Activated CD4-positive, alpha-beta T cell treated with anti-CD3 and anti-CD28 coated beads, Interleukin-2, amount 10 ng/mL, durations not matched to agents 24 days and 14 days (primary cell): Measurements from ENCODE around the gene ASAP3. TPM values are rescaled to one million over a fixed set of nuclear protein-coding genes. Genes with fewer than 3 reads are reported as not detected.

Experiments
- DNase-seq: peaks from one replicate; pipeline ENCODE4 v3.0.0; 2022
- H3K27ac Mint-ChIP-seq: one replicate; pipeline ENCODE4 v1.8.0; 2022; ENCODE audit warnings: mild to moderate bottlenecking, mixed read lengths
- H3K27me3 Mint-ChIP-seq: one replicate; pipeline ENCODE4 v1.8.0; 2022; ENCODE audit warnings: mixed read lengths
- H3K36me3 Mint-ChIP-seq: one replicate; pipeline ENCODE4 v1.8.0; 2022; ENCODE audit warnings: low read depth, mild to moderate bottlenecking, mixed read lengths
- H3K4me1 Mint-ChIP-seq: one replicate; pipeline ENCODE4 v1.8.0; 2021; ENCODE audit warnings: mixed read lengths
- H3K4me3 Mint-ChIP-seq: one replicate; pipeline ENCODE4 v1.8.0; 2022; ENCODE audit warnings: mild to moderate bottlenecking, moderate library complexity, mixed read lengths
- H3K9me3 Mint-ChIP-seq: one replicate; pipeline ENCODE4 v1.8.0; 2021; ENCODE audit warnings: mixed read lengths
- intact Hi-C: fragments of 100-400 bp; cut with micrococcal nuclease; formaldehyde crosslinking; loops from one replicate; pipeline ENCODE4 v1.15.1; 2023
- total RNA-seq: library from RNA; stranded (reverse); gene quantifications from 2 replicates; pipeline ENCODE4 v1.2.3, GENCODE V29; 2022

The ASAP3 gene
- 0.40 and 0.63 TPM in 2 replicates for total RNA-seq

- Mint-ChIP-seq H3K4me3 (peak within 1 kb of the TSS; percentile 89), H3K4me1 (peaks cover 17% of the 10 kb centered on the region), H3K9me3 (no peaks in the 10 kb centered on the region), H3K27ac (peak within 1 kb of the TSS; percentile 46), H3K36me3 (no peaks in the 10 kb centered on the region), H3K27me3 (peaks cover 64% of the 10 kb centered on the region)
- intact Hi-C loops: loop anchor here (1.0 to 5.0 kb wide), 3 partner anchors 49 to 154 kb away; partner anchors contain the start of genes E2F2 and HNRNPR
- DNase-seq: no peak
Measured at GRCh38 chr1:23483321-23484252, at the start of gene ASAP3. TSS of gene ASAP3 (minus strand) at chr1:23484179. CDS start at chr1:23484133, 46 bp downstream.

- peaks cover 44% of the 10 kb centered on the region for H3K4me1 Mint-ChIP-seq
- peak overlapping the region; percentile 11 for H3K4me3 Mint-ChIP-seq
- intact Hi-C loops: loop anchor here (5.0 to 10.0 kb wide), 3 partner anchors 51 to 421 kb away; partner anchors contain the start of genes ASAP3, PNRC2 and ZNF436
- H3K27me3 Mint-ChIP-seq: no peaks in the 10 kb centered on the region
- DNase-seq: no peak
- H3K36me3 Mint-ChIP-seq: peaks cover 1% of the 10 kb centered on the region
- H3K27ac Mint-ChIP-seq: peak overlapping the region; percentile 61
- H3K9me3 Mint-ChIP-seq: no peaks in the 10 kb centered on the region
Measured at GRCh38 chr1:23533246-23534023, 49.5 kb upstream of the ASAP3 start.

- Mint-ChIP-seq H3K4me3 (peak overlapping the region; percentile 87), H3K27ac (peak overlapping the region; percentile 95), H3K36me3 (peaks cover 1% of the 10 kb centered on the region), H3K4me1 (peaks cover 56% of the 10 kb centered on the region), H3K27me3 (no peaks in the 10 kb centered on the region), H3K9me3 (no peaks in the 10 kb centered on the region)
- intact Hi-C loops: loop anchor here (1.0 to 10.0 kb wide), 4 partner anchors 8 to 423 kb away; partner anchors contain the start of genes ASAP3, PNRC2 and ZNF436
- no peak for DNase-seq
Measured at GRCh38 chr1:23531562-23532094, 47.6 kb upstream of the ASAP3 start.

GRCh38 chr1:23530747-23531561, 47.0 kb upstream of the ASAP3 start, which contains the start of gene E2F2:
TSS of gene E2F2 (minus strand) at chr1:23531233. CDS start at chr1:23530793, 440 bp downstream.
- Mint-ChIP-seq H3K9me3 (no peaks in the 10 kb centered on the region), H3K4me3 (peak within 1 kb of the TSS; percentile 87), H3K4me1 (peaks cover 63% of the 10 kb centered on the region), H3K36me3 (peaks cover 1% of the 10 kb centered on the region), H3K27ac (peak within 1 kb of the TSS; percentile 95), H3K27me3 (no peaks in the 10 kb centered on the region)
- intact Hi-C loops: loop anchor here (1.0 to 10.0 kb wide), 4 partner anchors 8 to 424 kb away; partner anchors contain the start of genes ASAP3, PNRC2 and ZNF436
- peak; percentile 94 for DNase-seq

GRCh38 chr1:23530087-23530746, 46.2 kb upstream of the ASAP3 start:
- Mint-ChIP-seq H3K4me1 (peaks cover 70% of the 10 kb centered on the region), H3K36me3 (peaks cover 1% of the 10 kb centered on the region), H3K27me3 (no peaks in the 10 kb centered on the region), H3K9me3 (no peaks in the 10 kb centered on the region), H3K4me3 (peak overlapping the region; percentile 87), H3K27ac (peak overlapping the region; percentile 86)
- intact Hi-C loops: loop anchor here (5.0 to 10.0 kb wide), 3 partner anchors 48 to 425 kb away; partner anchors contain the start of genes ASAP3, PNRC2 and ZNF436
- DNase-seq: peak; percentile 80

GRCh38 chr1:23529146-23530086, 45.4 kb upstream of the ASAP3 start:
- H3K9me3 Mint-ChIP-seq: no peaks in the 10 kb centered on the region
- peak overlapping the region; percentile 87 for H3K4me3 Mint-ChIP-seq
- DNase-seq: peak; percentile 73
- no peaks in the 10 kb centered on the region for H3K27me3 Mint-ChIP-seq
- peaks cover 71% of the 10 kb centered on the region for H3K4me1 Mint-ChIP-seq
- H3K27ac Mint-ChIP-seq: peak overlapping the region; percentile 86
- H3K36me3 Mint-ChIP-seq: peaks cover 1% of the 10 kb centered on the region
- intact Hi-C loops: loop anchor here (5.0 to 10.0 kb wide), 4 partner anchors 47 to 425 kb away; partner anchors contain the start of genes ASAP3, HNRNPR, PNRC2 and ZNF436

- Mint-ChIP-seq H3K4me3 (peak overlapping the region; percentile 87), H3K36me3 (peaks cover 1% of the 10 kb centered on the region), H3K27ac (peak overlapping the region; percentile 86), H3K27me3 (no peaks in the 10 kb centered on the region), H3K9me3 (no peaks in the 10 kb centered on the region), H3K4me1 (peaks cover 71% of the 10 kb centered on the region)
- DNase-seq: peak; percentile 94
- intact Hi-C loops: loop anchor here (5.0 kb wide), 1 partner anchor 186 kb away; the partner anchor contains the start of gene HNRNPR
Measured at GRCh38 chr1:23528250-23528978, 44.4 kb upstream of the ASAP3 start.

- Mint-ChIP-seq H3K27ac (peak overlapping the region; percentile 86), H3K4me1 (peaks cover 67% of the 10 kb centered on the region), H3K4me3 (peak overlapping the region; percentile 87), H3K9me3 (no peaks in the 10 kb centered on the region), H3K36me3 (peaks cover 2% of the 10 kb centered on the region), H3K27me3 (no peaks in the 10 kb centered on the region)
- intact Hi-C loops: loop anchor here (5.0 kb wide), 1 partner anchor 186 kb away; the partner anchor contains the start of gene HNRNPR
- no peak for DNase-seq
Measured at GRCh38 chr1:23527900-23528249, 43.9 kb upstream of the ASAP3 start.

- Mint-ChIP-seq H3K9me3 (no peaks in the 10 kb centered on the region), H3K4me3 (peak overlapping the region; percentile 87), H3K27ac (peak overlapping the region; percentile 86)
Measured at GRCh38 chr1:23527366-23527765, 43.4 kb upstream of the ASAP3 start.

GRCh38 chr1:23526329-23527041, 42.5 kb upstream of the ASAP3 start:
- DNase-seq: no peak
- Mint-ChIP-seq H3K9me3 (no peaks in the 10 kb centered on the region), H3K27me3 (no peaks in the 10 kb centered on the region), H3K27ac (peak overlapping the region; percentile 92), H3K4me1 (peaks cover 61% of the 10 kb centered on the region), H3K4me3 (peak overlapping the region; percentile 87), H3K36me3 (peaks cover 12% of the 10 kb centered on the region)
- intact Hi-C loops: loop anchor here (5.0 kb wide), 1 partner anchor 184 kb away; the partner anchor contains the start of gene HNRNPR

More at GRCh38 chr1:23527366-23527765, 43.4 kb upstream of the ASAP3 start:
- H3K27me3 Mint-ChIP-seq: no peaks in the 10 kb centered on the region
- H3K36me3 Mint-ChIP-seq: peaks cover 7% of the 10 kb centered on the region
- DNase-seq: no peak
- H3K4me1 Mint-ChIP-seq: peaks cover 68% of the 10 kb centered on the region
- intact Hi-C loops: loop anchor here (5.0 kb wide), 1 partner anchor 185 kb away; the partner anchor contains the start of gene HNRNPR
